Measurements from ENCODE around the gene ZNF662. TPM values are rescaled to one million over a fixed set of nuclear protein-coding genes. Genes with fewer than 3 reads are reported as not detected.
A peak's percentile ranks its signal among the peaks of the same experiment; 100 is the strongest.

The ZNF662 gene
- total and polyA plus RNA-seq, 2 of the 13 experiments (the other 11 are each of a cell fraction or from before 2014, with no cell fraction given): not detected

GRCh38 chr3:42856544-42856943, 49.4 kb upstream of the ZNF662 start:
- H3K79me2 ChIP-seq (ENCODE audit: insufficient read depth, low read length): no peaks in the 10 kb centered on the region
- H3K9me3 ChIP-seq (ENCODE audit: low read length): no peaks in the 10 kb centered on the region; the same call in 1 of the 2 replicates
- no peaks in the 10 kb centered on the region for H3K27me3 ChIP-seq (ENCODE audit: control insufficient read depth in 1 of 2, insufficient read depth in 2 of 2, low read length in 2 of 2)
- H4K20me1 ChIP-seq (ENCODE audit: insufficient read depth, low read length): no peaks in the 10 kb centered on the region
- H2AFZ ChIP-seq (ENCODE audit: low read length): no peak overlapping the region
- 87% methylated on average over 3 of the region's 3 CpGs for WGBS (ENCODE audit: low lambda C conversion rate)
- 0 out of 2 replicates have a peak, but pooled peaks have one; percentile 3 for TF ChIP-seq YEATS4 (CRISPR knock-in tag; IDR thresholded peaks at IDR 0.05; ENCODE audit: borderline replicate concordance)
- no peak for TF ChIP-seq IKZF1 (IDR thresholded peaks at IDR 0.05)
- TF ChIP-seq AHDC1 (CRISPR knock-in tag; IDR thresholded peaks at IDR 0.05; ENCODE audit: borderline replicate concordance): no peak
- H3K27ac ChIP-seq (ENCODE audit: extremely low read length, insufficient read depth, low read length): peak overlapping the region; percentile 98
- BruUV-seq (replicated peaks): no TSS peak
- in situ Hi-C loops (cut with HindIII; ENCODE audit: extremely low pct_ligation_motif_present, low pct_unique_long_range_greater_than_20kb): no loop called here
- peak overlapping the region; percentile 68 for H3K9ac ChIP-seq (ENCODE audit: insufficient read depth, low read depth, low read length)
- peak overlapping the region; percentile 73 for H3K4me2 ChIP-seq (ENCODE audit: low read depth, low read length)
- no peak for DNase-seq (ENCODE audit: low spot score)
- 0 out of 6 replicates have a peak overlapping the region, but pooled peaks of 1 of the 3 experiments have one; percentile 39 for H3K4me3 ChIP-seq (replicated peaks in 1 of 3; ENCODE audit: insufficient read depth in 1 of 3, low read depth in 2 of 3, low read length in 3 of 3)
- no peak for ATAC-seq
- no peak for FAIRE-seq
- POLR2A ChIA-PET: interaction anchor here (1.1 to 2.7 kb wide), 6 partner anchors 10 to 53 kb away, joined by 3 to 32 read pairs (median 10); partner anchors contain the start of genes CYP8B1 and HIGD1A
- H3K36me3 ChIP-seq (replicated peaks in 1 of 2; ENCODE audit: control insufficient read depth in 1 of 2, insufficient read depth in 2 of 2, low read length in 2 of 2): no peaks in the 10 kb centered on the region
- peaks cover 66% of the 10 kb centered on the region for H3K4me1 ChIP-seq (ENCODE audit: insufficient read depth, low read length)
- CTCF ChIA-PET (ENCODE audit: low intra/inter-chr PET ratio, low total read pairs): no interaction called here
- intact Hi-C loops (cut with micrococcal nuclease; ENCODE audit: unreplicated experiment): no loop called here
